ENCODE data around the gene VGLL4.

- TF ChIP-seq POLR2AphosphoS5 (IDR thresholded peaks at IDR 0.05; ENCODE audit: low read depth, low read length) (no peak), REST (IDR thresholded peaks at IDR 0.05; ENCODE audit: insufficient read depth in 1 of 2, low read depth in 2 of 2, low read length in 1 of 2) (no peak), CTCF (IDR thresholded peaks at IDR 0.05) (no peak)
Measured at GRCh38 chr3:11627612-11628011, 16.1 kb downstream of the VGLL4 start.
